OCI-LY1 (cell line): ENCODE measurements around the gene ALS2.

ENCODE experiments used
- EZH2 ChIP-seq: fragments of 200-600 bp; sonication (generic), shearing (Covaris generic); IDR thresholded peaks from 2 replicates; pipeline ENCODE4 v1.8.0; 2017; ENCODE audit warnings: borderline replicate concordance, mixed run types, mild to moderate bottlenecking, antibody characterized with exemption, low read length, moderate library complexity, mixed read lengths
- TF ChIP-seq, protein P1 (sequence below): fragments of 200-600 bp; sonication (generic), shearing (Covaris generic); IDR thresholded peaks from 2 replicates; pipeline ENCODE4 v1.5.1; 2017; ENCODE audit warnings: mild to moderate bottlenecking, antibody characterized with exemption, low read length, moderate library complexity, mixed read lengths

DNA sequence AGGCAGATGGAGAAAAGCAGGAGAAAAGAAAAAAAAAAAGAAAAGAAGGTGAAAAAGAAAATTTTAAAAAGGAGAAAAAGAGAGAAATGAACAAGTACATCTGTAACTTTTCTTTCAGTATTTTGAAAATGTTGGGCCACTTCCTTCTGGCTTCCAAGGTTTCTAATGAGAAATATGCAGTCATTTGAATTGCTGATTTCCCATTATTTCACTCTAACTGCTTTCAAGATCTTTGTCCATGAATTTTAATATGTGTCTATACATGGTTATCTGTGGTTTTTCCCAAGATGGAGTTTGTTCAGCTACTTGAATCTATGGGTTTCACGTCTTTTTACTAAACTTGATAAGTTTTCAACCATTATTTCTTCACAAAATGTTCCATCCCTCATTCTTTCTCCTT lies 68.0 kb downstream of the ALS2 start:
- no peak for TF ChIP-seq EZH2
- TF ChIP-seq, protein P1, sequence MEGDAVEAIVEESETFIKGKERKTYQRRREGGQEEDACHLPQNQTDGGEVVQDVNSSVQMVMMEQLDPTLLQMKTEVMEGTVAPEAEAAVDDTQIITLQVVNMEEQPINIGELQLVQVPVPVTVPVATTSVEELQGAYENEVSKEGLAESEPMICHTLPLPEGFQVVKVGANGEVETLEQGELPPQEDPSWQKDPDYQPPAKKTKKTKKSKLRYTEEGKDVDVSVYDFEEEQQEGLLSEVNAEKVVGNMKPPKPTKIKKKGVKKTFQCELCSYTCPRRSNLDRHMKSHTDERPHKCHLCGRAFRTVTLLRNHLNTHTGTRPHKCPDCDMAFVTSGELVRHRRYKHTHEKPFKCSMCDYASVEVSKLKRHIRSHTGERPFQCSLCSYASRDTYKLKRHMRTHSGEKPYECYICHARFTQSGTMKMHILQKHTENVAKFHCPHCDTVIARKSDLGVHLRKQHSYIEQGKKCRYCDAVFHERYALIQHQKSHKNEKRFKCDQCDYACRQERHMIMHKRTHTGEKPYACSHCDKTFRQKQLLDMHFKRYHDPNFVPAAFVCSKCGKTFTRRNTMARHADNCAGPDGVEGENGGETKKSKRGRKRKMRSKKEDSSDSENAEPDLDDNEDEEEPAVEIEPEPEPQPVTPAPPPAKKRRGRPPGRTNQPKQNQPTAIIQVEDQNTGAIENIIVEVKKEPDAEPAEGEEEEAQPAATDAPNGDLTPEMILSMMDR: no peak
